RWPE2 (cell line): ENCODE results near the gene PAX4.
A peak's percentile ranks its signal among the peaks of the same experiment; 100 is the strongest.

Experiments
- ATAC-seq: fragments of 200-7000 bp; cut with Tn5 transposase; 3 replicates; pipeline ENCODE4 v1.9.1; 2021; ENCODE audit warnings: low read depth
- DNase-seq: peaks from one replicate; pipeline ENCODE4 v3.0.0-alpha.2; 2020; ENCODE audit warnings: low spot score
- H3K27ac ChIP-seq: fragments of 450-650 bp; 2 replicates; pipeline ENCODE4 v1.5.1; 2017; ENCODE audit warnings: mild to moderate bottlenecking; ENCODE audit not compliant: poor library complexity, severe bottlenecking
- H3K27me3 ChIP-seq: fragments of 250-450 bp; sonication (Bioruptor Pico); 2 replicates; pipeline ENCODE4 v1.5.1; 2021; ENCODE audit warnings: mild to moderate bottlenecking, moderate library complexity; ENCODE audit not compliant: insufficient read depth, poor library complexity, severe bottlenecking
- H3K36me3 ChIP-seq: fragments of 250-450 bp; sonication (Bioruptor Pico); 2 replicates; pipeline ENCODE4 v1.5.1; 2020; ENCODE audit warnings: low read depth, mild to moderate bottlenecking, moderate library complexity
- H3K4me1 ChIP-seq: fragments of 250-450 bp; sonication (Bioruptor Pico); 2 replicates; pipeline ENCODE4 v1.5.1; 2021; ENCODE audit warnings: mild to moderate bottlenecking, moderate library complexity; ENCODE audit not compliant: insufficient read depth, poor library complexity, severe bottlenecking
- H3K4me3 ChIP-seq: fragments of 250-450 bp; sonication (Bioruptor Pico); 2 replicates; pipeline ENCODE4 v1.5.1; 2021; ENCODE audit warnings: mild to moderate bottlenecking, moderate library complexity; ENCODE audit not compliant: severe bottlenecking
- H3K9me3 ChIP-seq: fragments of 250-450 bp; sonication (Bioruptor Pico); 2 replicates; pipeline ENCODE4 v1.5.1; 2021; ENCODE audit warnings: mild to moderate bottlenecking, moderate library complexity; ENCODE audit not compliant: severe bottlenecking
- CTCF ChIP-seq: fragments of 450-650 bp; IDR thresholded peaks from one replicate; pipeline ENCODE4 v1.5.1; 2017; ENCODE audit warnings: mild to moderate bottlenecking, moderate library complexity; ENCODE audit not compliant: poor library complexity, severe bottlenecking

PAX4 gene

GRCh38 chr7:127657500-127657899 is 39.6 kb upstream of the PAX4 start:
- no peak overlapping the region for H3K27ac ChIP-seq

GRCh38 chr7:127655720-127656119 is 37.8 kb upstream of the PAX4 start:
- Histone ChIP-seq H3K27me3 (no peaks in the 10 kb centered on the region), H3K4me1 (peaks cover 17% of the 10 kb centered on the region), H3K27ac (no peak overlapping the region), H3K4me3 (no peak overlapping the region), H3K36me3 (peaks cover 65% of the 10 kb centered on the region), H3K9me3 (no peaks in the 10 kb centered on the region)
- DNase-seq (no peak), ATAC-seq (no peak)
- no peak for TF ChIP-seq CTCF

More at GRCh38 chr7:127657500-127657899, 39.6 kb upstream of the PAX4 start:
- Histone ChIP-seq H3K27me3 (no peaks in the 10 kb centered on the region), H3K4me3 (no peak overlapping the region), H3K4me1 (peaks cover 17% of the 10 kb centered on the region), H3K9me3 (no peaks in the 10 kb centered on the region), H3K36me3 (peaks cover 75% of the 10 kb centered on the region)
- ATAC-seq (no peak), DNase-seq (no peak)
- TF ChIP-seq CTCF = no peak

GRCh38 chr7:127654404-127655394 is 36.8 kb upstream of the PAX4 start:
- no peak for TF ChIP-seq CTCF
- Histone ChIP-seq H3K27ac (no peak overlapping the region), H3K36me3 (peaks cover 58% of the 10 kb centered on the region), H3K27me3 (no peaks in the 10 kb centered on the region), H3K4me1 (peaks cover 17% of the 10 kb centered on the region), H3K4me3 (no peak overlapping the region), H3K9me3 (no peaks in the 10 kb centered on the region)
- ATAC-seq (no peak), DNase-seq (no peak)

- DNase-seq (no peak), ATAC-seq (no peak)
- Histone ChIP-seq H3K4me1 (peaks cover 17% of the 10 kb centered on the region), H3K4me3 (peak overlapping the region; percentile 91), H3K27me3 (no peaks in the 10 kb centered on the region), H3K36me3 (peaks cover 45% of the 10 kb centered on the region), H3K27ac (no peak overlapping the region), H3K9me3 (no peaks in the 10 kb centered on the region)
- TF ChIP-seq CTCF = no peak
Observed at GRCh38 chr7:127653396-127653795, 35.5 kb upstream of the PAX4 start.
